HG02970 (cell line): ENCODE results near the gene RGPD5.
"Not testable (repeated sequence)": the region's sequence is repeated elsewhere in the genome, so short reads cannot be mapped to it uniquely, and the experiment has no call there.

Source experiments
- ATAC-seq: cut with Tn5 transposase; IDR thresholded peaks from one replicate; pipeline ENCODE4 v1.9.1; 2021; ENCODE audit warnings: mild to moderate bottlenecking, moderate library complexity, moderate number of reproducible peaks; ENCODE audit not compliant: unreplicated experiment, low FRiP score

Gene RGPD5

GRCh38 chr2:109891024-109891423, 96.9 kb downstream of the RGPD5 start:
- not testable (repeated sequence) for ATAC-seq

- not testable (repeated sequence) for ATAC-seq
Measured at GRCh38 chr2:109893736-109894135, 99.6 kb downstream of the RGPD5 start.

- not testable (repeated sequence) for ATAC-seq
Measured at GRCh38 chr2:109894141-109894540, 100.0 kb downstream of the RGPD5 start.

- ATAC-seq, result not testable (repeated sequence)
Measured at GRCh38 chr2:109895090-109895869, 101.2 kb downstream of the RGPD5 start.

GRCh38 chr2:109896212-109896611, 102.1 kb downstream of the RGPD5 start:
- peak; percentile 73 for ATAC-seq

- ATAC-seq, result not testable (repeated sequence)
Measured at GRCh38 chr2:109897769-109898461, 103.8 kb downstream of the RGPD5 start.

- not testable (repeated sequence) for ATAC-seq
Measured at GRCh38 chr2:109898462-109899336, 104.6 kb downstream of the RGPD5 start, which contains the start of gene LIMS3. Gene LIMS3 (plus strand): TSS chr2:109898688. CDS start chr2:109898729, 41 bp downstream.

- ATAC-seq, result not testable (repeated sequence)
Measured at GRCh38 chr2:109905796-109906195, 111.7 kb downstream of the RGPD5 start.
